ENCODE results near the gene COPS3. TPM values are rescaled to one million over a fixed set of nuclear protein-coding genes. Genes with fewer than 3 reads are reported as not detected.

COPS3 gene
- total and polyA plus RNA-seq, 2 experiments from 2014 or later, result 51.1 to 123 TPM

DNA sequence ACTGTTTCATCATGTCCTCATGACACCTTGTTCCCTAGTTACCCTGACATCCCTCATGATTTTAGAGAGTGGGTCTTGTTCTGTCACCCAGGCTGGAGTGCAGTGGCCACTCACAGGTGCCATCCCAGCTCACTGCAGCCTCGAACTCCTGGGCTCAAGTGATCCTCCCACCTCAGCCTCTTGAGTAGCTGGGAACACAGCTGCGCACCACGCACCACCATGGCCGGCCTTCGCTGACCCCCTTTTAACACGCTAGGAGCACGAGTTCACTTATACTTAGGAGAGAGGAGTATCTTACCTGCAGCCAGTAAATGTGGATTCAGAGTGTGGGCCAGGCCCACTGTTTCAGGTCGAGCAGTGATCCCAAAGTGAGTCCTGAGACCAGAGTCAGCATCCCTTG is 43.6 kb upstream of the COPS3 start:
- TF ChIP-seq, protein P1, sequence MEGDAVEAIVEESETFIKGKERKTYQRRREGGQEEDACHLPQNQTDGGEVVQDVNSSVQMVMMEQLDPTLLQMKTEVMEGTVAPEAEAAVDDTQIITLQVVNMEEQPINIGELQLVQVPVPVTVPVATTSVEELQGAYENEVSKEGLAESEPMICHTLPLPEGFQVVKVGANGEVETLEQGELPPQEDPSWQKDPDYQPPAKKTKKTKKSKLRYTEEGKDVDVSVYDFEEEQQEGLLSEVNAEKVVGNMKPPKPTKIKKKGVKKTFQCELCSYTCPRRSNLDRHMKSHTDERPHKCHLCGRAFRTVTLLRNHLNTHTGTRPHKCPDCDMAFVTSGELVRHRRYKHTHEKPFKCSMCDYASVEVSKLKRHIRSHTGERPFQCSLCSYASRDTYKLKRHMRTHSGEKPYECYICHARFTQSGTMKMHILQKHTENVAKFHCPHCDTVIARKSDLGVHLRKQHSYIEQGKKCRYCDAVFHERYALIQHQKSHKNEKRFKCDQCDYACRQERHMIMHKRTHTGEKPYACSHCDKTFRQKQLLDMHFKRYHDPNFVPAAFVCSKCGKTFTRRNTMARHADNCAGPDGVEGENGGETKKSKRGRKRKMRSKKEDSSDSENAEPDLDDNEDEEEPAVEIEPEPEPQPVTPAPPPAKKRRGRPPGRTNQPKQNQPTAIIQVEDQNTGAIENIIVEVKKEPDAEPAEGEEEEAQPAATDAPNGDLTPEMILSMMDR (IDR thresholded peaks at IDR 0.05; ENCODE audit: low read depth, low read length), result no peak
- Histone ChIP-seq H3K4me3 (no peak overlapping the region), H3K36me3 (no peaks in the 10 kb centered on the region), H3K27ac (no peak overlapping the region), H3K4me1 (ENCODE audit: low read depth) (no peaks in the 10 kb centered on the region), H3K9me3 (ENCODE audit: low read depth) (no peaks in the 10 kb centered on the region), H3K27me3 (no peaks in the 10 kb centered on the region)
- DNase-seq (ENCODE audit: low read depth in 1 of 2, low spot score in 1 of 2), result no peak

DNA sequence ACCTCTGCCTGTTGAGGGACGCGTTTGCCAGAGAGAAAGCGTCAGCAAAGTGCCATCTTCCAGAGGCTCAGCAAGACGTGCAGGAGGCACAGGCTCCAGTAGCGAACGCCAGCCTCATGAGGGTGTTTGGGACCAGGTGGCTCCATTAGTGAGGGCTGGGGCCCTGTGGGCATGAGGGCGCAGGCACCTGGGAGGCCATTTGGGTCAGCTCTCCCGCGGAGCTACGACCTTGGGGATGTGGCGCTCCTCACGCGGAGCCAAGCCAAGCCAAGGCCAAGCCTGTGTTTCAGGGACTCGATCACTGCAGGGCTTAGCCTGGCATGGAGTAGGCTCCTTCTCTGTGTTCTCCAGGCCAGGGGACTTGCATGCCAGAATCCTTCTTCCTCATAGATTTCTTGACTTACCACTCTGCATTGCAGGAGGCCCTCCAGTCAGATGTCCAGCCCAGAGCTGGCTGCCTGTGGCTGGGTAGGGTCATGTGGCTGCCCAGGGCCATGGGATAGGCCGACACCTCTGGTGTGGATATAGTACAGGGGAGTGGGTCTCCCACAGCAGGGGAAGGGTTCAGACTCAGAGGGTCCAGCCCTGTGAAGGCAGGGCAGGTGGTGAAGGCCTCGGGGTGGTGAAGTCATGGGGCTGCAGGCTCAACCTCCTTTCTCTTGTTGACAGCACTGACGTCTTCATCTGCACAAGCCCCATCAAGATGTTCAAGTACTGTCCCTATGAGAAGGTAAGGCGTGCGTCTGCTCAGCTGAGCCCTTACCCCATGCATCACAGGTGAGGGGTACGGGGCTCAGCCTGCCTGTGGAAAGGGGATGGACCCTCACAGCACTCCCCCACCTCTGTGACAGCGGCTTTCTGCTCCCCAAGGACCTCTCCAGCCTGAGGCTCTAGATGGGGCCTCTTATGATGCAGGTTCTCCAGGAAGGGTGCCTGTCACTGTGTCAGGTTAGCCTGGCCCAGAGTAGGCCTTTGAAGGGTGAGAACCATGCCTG is 41.8 kb upstream of the COPS3 start:
- no peaks in the 10 kb centered on the region for H3K9me3 ChIP-seq (ENCODE audit: low read depth)
- no peak for DNase-seq (ENCODE audit: low read depth in 1 of 2, low spot score in 1 of 2)
- H3K27ac ChIP-seq, result no peak overlapping the region
- no peak overlapping the region for H3K4me3 ChIP-seq
- TF ChIP-seq, protein P1 (IDR thresholded peaks at IDR 0.05; ENCODE audit: low read depth, low read length), result no peak
- no peaks in the 10 kb centered on the region for H3K36me3 ChIP-seq
- no peaks in the 10 kb centered on the region for H3K4me1 ChIP-seq (ENCODE audit: low read depth)
- no peaks in the 10 kb centered on the region for H3K27me3 ChIP-seq

DNA sequence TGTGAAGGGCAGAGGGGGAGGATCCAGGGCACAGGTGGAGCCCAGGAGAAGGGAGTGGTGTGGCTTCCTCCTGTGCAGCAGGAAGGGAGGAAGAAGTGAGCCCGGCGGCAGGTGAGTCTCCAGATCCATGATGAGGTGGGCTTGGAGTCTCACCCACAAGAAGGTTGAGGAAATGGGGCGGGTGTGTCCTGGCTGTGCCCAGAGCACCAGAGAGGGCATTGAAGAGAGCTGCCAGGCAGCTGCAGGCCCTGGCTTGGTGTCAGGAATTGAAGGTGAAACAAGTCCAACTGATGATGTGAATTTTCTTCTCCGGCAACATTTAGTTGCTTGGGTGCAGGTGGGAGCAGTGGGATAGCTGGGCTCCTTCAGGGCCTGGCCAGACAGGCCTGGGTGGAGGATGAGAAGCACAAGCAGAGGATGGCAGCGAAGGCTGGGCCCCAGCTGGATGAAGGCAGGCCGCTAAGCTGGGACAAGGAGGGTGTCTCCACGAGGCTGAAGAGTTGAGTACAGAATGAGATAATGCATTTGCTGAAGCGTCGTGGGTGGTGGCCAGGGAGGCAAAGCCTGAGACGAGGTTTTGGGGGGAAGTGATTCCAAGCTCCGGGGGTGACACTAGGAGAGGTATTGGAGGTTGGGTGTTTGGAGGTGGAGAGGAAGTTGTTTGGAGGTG is 40.4 kb upstream of the COPS3 start:
- DNase-seq (ENCODE audit: low read depth in 1 of 2, low spot score in 1 of 2), result no peak
- H3K9me3 ChIP-seq (ENCODE audit: low read depth), result no peaks in the 10 kb centered on the region
- no peaks in the 10 kb centered on the region for H3K27me3 ChIP-seq
- TF ChIP-seq, protein P1 (IDR thresholded peaks at IDR 0.05; ENCODE audit: low read depth, low read length), result no peak
- H3K4me3 ChIP-seq, result no peak overlapping the region
- no peaks in the 10 kb centered on the region for H3K36me3 ChIP-seq
- H3K4me1 ChIP-seq (ENCODE audit: low read depth), result no peaks in the 10 kb centered on the region
- H3K27ac ChIP-seq, result no peak overlapping the region

DNA sequence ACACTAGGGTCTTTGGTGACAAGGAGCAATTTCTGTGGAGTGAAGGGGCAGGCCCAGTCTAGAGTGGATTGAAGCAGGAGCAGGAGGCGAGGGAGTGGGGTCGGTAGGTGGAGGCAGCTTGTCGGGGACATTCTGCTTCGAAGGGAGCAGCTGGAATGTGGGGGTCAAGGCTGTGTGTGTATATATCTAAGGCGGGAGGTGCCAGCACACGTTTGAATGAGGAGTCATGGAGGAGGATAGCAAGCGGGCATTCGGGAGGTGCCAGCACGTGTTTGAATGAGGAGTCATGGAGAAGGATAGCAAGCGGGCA is 39.8 kb upstream of the COPS3 start:
- no peak overlapping the region for H3K27ac ChIP-seq
- no peak for DNase-seq (ENCODE audit: low read depth in 1 of 2, low spot score in 1 of 2)
- H3K4me1 ChIP-seq (ENCODE audit: low read depth), result no peaks in the 10 kb centered on the region
- H3K36me3 ChIP-seq, result no peaks in the 10 kb centered on the region
- no peak overlapping the region for H3K4me3 ChIP-seq
- no peaks in the 10 kb centered on the region for H3K9me3 ChIP-seq (ENCODE audit: low read depth)
- TF ChIP-seq, protein P1 (IDR thresholded peaks at IDR 0.05; ENCODE audit: low read depth, low read length), result no peak
- H3K27me3 ChIP-seq, result no peaks in the 10 kb centered on the region

DNA sequence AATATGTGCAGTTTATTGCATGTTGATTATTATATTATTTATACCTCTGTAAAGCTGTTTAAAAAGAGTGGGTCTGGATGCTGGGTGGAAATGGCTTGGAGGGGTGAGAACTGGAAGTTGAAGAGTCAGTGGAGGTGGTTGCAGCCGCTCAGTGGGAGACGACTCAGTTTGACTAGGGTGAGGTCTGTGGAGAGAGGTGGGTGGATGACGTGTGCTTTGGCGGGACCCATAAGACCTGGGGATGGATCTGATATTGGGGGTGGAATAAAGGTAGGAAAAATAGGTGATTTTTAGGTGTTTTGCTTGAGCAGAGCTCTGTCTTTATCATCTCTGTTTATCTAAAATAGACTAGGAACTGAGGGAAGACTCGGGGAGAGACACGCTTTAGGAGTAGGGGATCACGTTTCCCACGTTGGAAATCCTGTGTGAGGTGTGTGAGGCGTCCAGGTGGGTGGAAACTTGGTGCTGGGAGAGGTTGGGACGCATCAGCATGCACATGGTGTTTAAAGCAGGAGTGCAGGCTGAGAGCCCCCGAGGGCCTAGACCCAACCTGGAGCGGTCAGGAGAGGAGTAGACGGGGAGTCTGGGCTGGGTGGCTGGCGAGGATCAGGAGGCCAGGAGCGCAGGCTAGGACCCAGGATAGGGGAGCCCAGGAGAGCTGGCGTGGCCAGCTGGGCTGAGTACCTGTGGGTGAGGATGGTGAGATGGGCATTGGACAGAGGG is 39.3 kb upstream of the COPS3 start:
- no peaks in the 10 kb centered on the region for H3K36me3 ChIP-seq
- H3K9me3 ChIP-seq (ENCODE audit: low read depth), result no peaks in the 10 kb centered on the region
- TF ChIP-seq, protein P1 (IDR thresholded peaks at IDR 0.05; ENCODE audit: low read depth, low read length), result no peak
- no peak for DNase-seq (ENCODE audit: low read depth in 1 of 2, low spot score in 1 of 2)
- no peak overlapping the region for H3K27ac ChIP-seq
- H3K4me1 ChIP-seq (ENCODE audit: low read depth), result no peaks in the 10 kb centered on the region
- H3K27me3 ChIP-seq, result no peaks in the 10 kb centered on the region
- H3K4me3 ChIP-seq, result no peak overlapping the region
